Loucy (cell line): ENCODE data around the gene TBCE.
"Not testable (repeated sequence)": the region's sequence is repeated elsewhere in the genome, so short reads cannot be mapped to it uniquely, and the experiment has no call there.

Source experiments
- H2AFZ ChIP-seq: fragments of 200-600 bp; sonication (generic); 2 replicates; pipeline ENCODE4 v1.6.0; 2016; ENCODE audit warnings: antibody characterized with exemption, mild to moderate bottlenecking, low read length, moderate library complexity
- H3F3A ChIP-seq: fragments of 200-600 bp; 2 replicates; pipeline ENCODE4 v1.6.0; 2016; ENCODE audit warnings: antibody characterized with exemption, low read depth, mild to moderate bottlenecking
- H3K27me3 ChIP-seq: fragments of 200-600 bp; sonication (generic); 2 replicates; pipeline ENCODE4 v1.6.1; 2014; ENCODE audit warnings: low read length, mild to moderate bottlenecking; ENCODE audit not compliant: insufficient read depth, poor library complexity, severe bottlenecking
- H3K36me3 ChIP-seq: fragments of 200-600 bp; sonication (generic); 2 replicates; pipeline ENCODE4 v1.6.1; 2016; ENCODE audit warnings: low read length; ENCODE audit not compliant: insufficient read depth
- H3K4me1 ChIP-seq: fragments of 200-600 bp; sonication (generic); 2 replicates; pipeline ENCODE4 v1.5.1; 2014; ENCODE audit warnings: low read length, mild to moderate bottlenecking; ENCODE audit not compliant: insufficient read depth, poor library complexity, severe bottlenecking
- H3K4me2 ChIP-seq: fragments of 200-600 bp; sonication (generic); 2 replicates; pipeline ENCODE4 v1.6.0; 2014; ENCODE audit warnings: antibody characterized with exemption, low read length, low read depth, mild to moderate bottlenecking; ENCODE audit not compliant: poor library complexity, severe bottlenecking
- H3K4me3 ChIP-seq: fragments of 200-600 bp; sonication (generic); 2 replicates; pipeline ENCODE4 v1.5.1; 2014; ENCODE audit warnings: low read length, mild to moderate bottlenecking, mixed read lengths; ENCODE audit not compliant: poor library complexity, severe bottlenecking
- H3K79me2 ChIP-seq: fragments of 200-600 bp; sonication (generic); 2 replicates; pipeline ENCODE4 v1.6.1; 2014; ENCODE audit warnings: low read length; ENCODE audit not compliant: insufficient read depth
- H3K9ac ChIP-seq: fragments of 200-600 bp; sonication (generic); 2 replicates; pipeline ENCODE4 v1.6.0; 2014; ENCODE audit warnings: mild to moderate bottlenecking, low read depth, low read length, moderate library complexity; ENCODE audit not compliant: poor library complexity, severe bottlenecking
- H3K9me2 ChIP-seq: fragments of 200-600 bp; sonication (generic); replicated peaks from 2 replicates; pipeline ENCODE4 v1.6.1; 2016; ENCODE audit warnings: low read depth, low read length, mixed read lengths
- H3K9me3 ChIP-seq: fragments of 200-600 bp; sonication (generic); 2 replicates; pipeline ENCODE4 v1.6.1; 2014; ENCODE audit warnings: mild to moderate bottlenecking, antibody characterized with exemption, low read length, low read depth; ENCODE audit not compliant: insufficient read depth
- H4K20me1 ChIP-seq: fragments of 200-600 bp; sonication (generic); 2 replicates; pipeline ENCODE4 v1.6.0; 2014; ENCODE audit warnings: antibody characterized with exemption, low read length, mild to moderate bottlenecking; ENCODE audit not compliant: insufficient read depth, poor library complexity, severe bottlenecking
- EZH2phosphoT487 ChIP-seq: fragments of 200-600 bp; IDR thresholded peaks from 2 replicates; pipeline ENCODE4 v1.6.1; 2018; ENCODE audit warnings: antibody characterized with exemption, mild to moderate bottlenecking, moderate library complexity, borderline replicate concordance
- TF ChIP-seq, protein P1 (sequence below): fragments of 200-600 bp; sonication (generic); conservative IDR thresholded peaks from 2 replicates; pipeline ENCODE4 v1.5.1; 2014; ENCODE audit warnings: mild to moderate bottlenecking, antibody characterized with exemption, low read length

The TBCE gene

GRCh38 chr1:235375919-235376605, 8.8 kb downstream of the TBCE start:
- Histone ChIP-seq H4K20me1 (peaks cover 3% of the 10 kb centered on the region), H3F3A (no peaks in the 10 kb centered on the region), H3K4me2 (no peak overlapping the region), H3K36me3 (peaks cover 6% of the 10 kb centered on the region; the same call in 1 of the 2 replicates), H2AFZ (no peak overlapping the region), H3K4me1 (no peaks in the 10 kb centered on the region), H3K4me3 (no peak overlapping the region), H3K9me2 (no peaks in the 10 kb centered on the region), H3K27me3 (no peaks in the 10 kb centered on the region), H3K9me3 (no peaks in the 10 kb centered on the region), H3K79me2 (peaks cover 10% of the 10 kb centered on the region; the same call in 1 of the 2 replicates), H3K9ac (no peak overlapping the region)
- TF ChIP-seq EZH2phosphoT487: no peak
- TF ChIP-seq, protein P1, sequence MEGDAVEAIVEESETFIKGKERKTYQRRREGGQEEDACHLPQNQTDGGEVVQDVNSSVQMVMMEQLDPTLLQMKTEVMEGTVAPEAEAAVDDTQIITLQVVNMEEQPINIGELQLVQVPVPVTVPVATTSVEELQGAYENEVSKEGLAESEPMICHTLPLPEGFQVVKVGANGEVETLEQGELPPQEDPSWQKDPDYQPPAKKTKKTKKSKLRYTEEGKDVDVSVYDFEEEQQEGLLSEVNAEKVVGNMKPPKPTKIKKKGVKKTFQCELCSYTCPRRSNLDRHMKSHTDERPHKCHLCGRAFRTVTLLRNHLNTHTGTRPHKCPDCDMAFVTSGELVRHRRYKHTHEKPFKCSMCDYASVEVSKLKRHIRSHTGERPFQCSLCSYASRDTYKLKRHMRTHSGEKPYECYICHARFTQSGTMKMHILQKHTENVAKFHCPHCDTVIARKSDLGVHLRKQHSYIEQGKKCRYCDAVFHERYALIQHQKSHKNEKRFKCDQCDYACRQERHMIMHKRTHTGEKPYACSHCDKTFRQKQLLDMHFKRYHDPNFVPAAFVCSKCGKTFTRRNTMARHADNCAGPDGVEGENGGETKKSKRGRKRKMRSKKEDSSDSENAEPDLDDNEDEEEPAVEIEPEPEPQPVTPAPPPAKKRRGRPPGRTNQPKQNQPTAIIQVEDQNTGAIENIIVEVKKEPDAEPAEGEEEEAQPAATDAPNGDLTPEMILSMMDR: no peak

- H3F3A ChIP-seq: not testable (repeated sequence)
Measured at GRCh38 chr1:235378134-235378735, 11.0 kb downstream of the TBCE start.

DNA sequence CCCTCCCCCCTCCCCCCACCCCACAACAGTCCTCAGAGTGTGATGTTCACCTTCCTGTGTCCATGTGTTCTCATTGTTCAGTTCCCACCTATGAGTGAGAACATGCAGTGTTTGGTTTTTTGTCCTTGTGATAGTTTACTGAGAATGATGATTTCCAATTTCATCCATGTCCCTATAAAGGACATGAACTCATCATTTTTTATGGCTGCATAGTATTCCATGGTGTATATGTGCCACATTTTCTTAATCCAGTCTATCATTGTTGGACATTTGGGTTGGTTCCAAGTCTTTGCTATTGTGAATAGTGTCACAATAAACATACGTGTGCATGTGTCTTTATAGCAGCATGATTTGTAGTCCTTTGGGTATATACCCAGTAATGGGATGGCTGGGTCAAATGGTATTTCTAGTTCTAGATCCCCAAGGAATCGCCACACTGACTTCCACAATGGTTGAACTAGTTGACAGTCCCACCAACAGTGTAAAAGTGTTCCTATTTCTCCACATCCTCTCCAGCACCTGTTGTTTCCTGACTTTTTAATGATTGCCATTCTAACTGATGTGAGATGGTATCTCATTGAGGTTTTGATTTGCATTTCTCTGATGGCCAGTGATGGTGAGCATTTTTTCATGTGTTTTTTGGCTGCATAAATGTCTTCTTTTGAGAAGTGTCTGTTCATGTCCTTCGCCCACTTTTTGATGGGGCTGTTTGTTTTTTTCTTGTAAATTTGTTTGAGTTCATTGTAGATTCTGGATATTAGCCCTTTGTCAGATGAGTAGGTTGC, 14.9 kb downstream of the TBCE start:
- not testable (repeated sequence) for H3K9me3 ChIP-seq, H3K36me3 ChIP-seq, H3K4me3 ChIP-seq, H3K79me2 ChIP-seq, H3F3A ChIP-seq, H3K4me1 ChIP-seq, H3K9me2 ChIP-seq, H2AFZ ChIP-seq, H3K4me2 ChIP-seq, H3K27me3 ChIP-seq, H4K20me1 ChIP-seq, H3K9ac ChIP-seq

More at GRCh38 chr1:235378134-235378735, 11.0 kb downstream of the TBCE start:
- H3K4me3 ChIP-seq, H2AFZ ChIP-seq, H3K9me2 ChIP-seq, H3K9ac ChIP-seq, H3K4me1 ChIP-seq, H3K36me3 ChIP-seq, H3K4me2 ChIP-seq, H3K27me3 ChIP-seq, H4K20me1 ChIP-seq, H3K9me3 ChIP-seq: not testable (repeated sequence)
- peaks cover 13% of the 10 kb centered on the region; the same call in 1 of the 2 replicates for H3K79me2 ChIP-seq

- H3K9me3 ChIP-seq, H3K27me3 ChIP-seq, H3K4me1 ChIP-seq, H3K36me3 ChIP-seq, H3F3A ChIP-seq, H4K20me1 ChIP-seq, H3K9ac ChIP-seq, H3K9me2 ChIP-seq, H3K4me3 ChIP-seq, H3K4me2 ChIP-seq, H2AFZ ChIP-seq: not testable (repeated sequence)
- peaks cover 27% of the 10 kb centered on the region; the same call in 1 of the 2 replicates for H3K79me2 ChIP-seq
Measured at GRCh38 chr1:235385633-235386032, 18.4 kb downstream of the TBCE start.
